Hindlimb muscle (tissue), 1 donor: Measurements from ENCODE around the gene BUB3. TPM values are rescaled to one million over a fixed set of nuclear protein-coding genes. Genes with fewer than 3 reads are reported as not detected.

ENCODE experiments used
- DNase-seq: peaks from one replicate; pipeline ENCODE4 v3.0.0-alpha.2; 2013
- polyA plus RNA-seq: library from polyadenylated mRNA; unstranded; fragments of 120-200 nt; gene quantifications from one replicate; pipeline ENCODE4 v1.2.1, GENCODE V29; 2013; ENCODE audit not compliant: insufficient read length

The BUB3 gene
- polyA plus RNA-seq, 1 donor, result 54.5 TPM

DNA sequence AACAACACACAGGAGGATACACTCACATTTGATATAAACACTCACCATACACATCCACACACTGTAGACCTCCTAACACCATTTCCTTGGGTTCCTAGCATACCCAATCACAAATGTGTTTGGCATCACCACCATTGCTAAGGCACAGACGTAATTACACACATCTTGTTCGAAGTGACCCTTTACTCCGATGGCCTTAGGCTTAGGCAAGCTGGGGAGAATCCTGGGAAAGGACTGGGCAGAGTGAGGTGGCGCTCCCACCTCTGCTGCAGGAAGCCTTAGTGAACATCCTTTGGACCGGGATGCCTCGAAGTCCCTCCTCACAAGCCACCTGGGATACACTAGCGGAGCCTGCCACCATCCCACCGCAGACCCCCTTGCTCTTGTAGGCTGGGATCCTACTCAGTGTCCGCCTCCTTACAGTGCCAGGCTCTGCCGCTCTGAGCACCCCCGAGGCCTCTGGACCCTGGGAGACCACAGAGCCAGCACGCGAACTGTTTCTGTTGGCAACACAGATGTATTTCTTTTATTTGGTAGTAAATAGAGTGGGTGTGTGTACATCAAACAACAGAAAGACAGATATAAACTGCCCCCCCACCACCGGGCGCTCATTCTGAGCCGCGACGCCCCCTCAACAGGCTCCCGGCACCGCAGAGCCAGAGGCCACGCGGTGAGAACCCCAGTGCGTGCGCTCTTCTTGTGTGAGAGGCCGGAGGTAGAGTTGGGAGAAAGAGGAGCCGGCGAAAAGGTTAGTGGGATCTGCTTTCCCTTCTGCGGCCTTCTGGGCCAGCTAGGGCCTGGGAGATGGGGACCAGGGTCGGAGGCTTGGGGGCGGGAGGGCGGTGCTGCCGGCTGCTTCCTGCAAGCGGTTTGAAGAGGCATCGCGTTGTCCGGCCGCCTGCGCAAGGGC, 12.2 kb upstream of the BUB3 start:
- DNase-seq, result no peak

DNA sequence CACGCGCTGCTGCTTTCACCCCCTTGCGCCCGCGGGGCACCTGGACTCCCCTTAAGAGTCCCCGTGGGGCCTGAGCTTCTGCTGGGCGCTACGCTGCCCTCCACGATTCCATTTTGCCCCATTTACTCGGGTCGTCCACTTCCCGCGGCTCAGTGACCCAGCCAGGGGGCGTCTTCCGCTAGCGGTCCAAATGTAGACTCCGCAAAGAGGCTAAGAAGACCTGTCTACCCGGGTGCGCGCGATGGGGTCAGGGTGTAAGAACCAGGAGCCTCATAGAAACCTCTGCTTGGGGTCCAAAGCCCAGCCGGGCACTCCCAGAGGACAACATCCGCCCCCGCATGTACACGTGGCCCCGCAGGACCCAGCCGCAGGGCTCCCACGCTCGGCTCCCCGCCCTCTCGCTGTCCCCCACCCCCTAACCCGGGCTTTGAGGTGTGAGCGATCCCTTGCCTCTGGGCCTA, 11.5 kb upstream of the BUB3 start:
- no peak for DNase-seq

DNA sequence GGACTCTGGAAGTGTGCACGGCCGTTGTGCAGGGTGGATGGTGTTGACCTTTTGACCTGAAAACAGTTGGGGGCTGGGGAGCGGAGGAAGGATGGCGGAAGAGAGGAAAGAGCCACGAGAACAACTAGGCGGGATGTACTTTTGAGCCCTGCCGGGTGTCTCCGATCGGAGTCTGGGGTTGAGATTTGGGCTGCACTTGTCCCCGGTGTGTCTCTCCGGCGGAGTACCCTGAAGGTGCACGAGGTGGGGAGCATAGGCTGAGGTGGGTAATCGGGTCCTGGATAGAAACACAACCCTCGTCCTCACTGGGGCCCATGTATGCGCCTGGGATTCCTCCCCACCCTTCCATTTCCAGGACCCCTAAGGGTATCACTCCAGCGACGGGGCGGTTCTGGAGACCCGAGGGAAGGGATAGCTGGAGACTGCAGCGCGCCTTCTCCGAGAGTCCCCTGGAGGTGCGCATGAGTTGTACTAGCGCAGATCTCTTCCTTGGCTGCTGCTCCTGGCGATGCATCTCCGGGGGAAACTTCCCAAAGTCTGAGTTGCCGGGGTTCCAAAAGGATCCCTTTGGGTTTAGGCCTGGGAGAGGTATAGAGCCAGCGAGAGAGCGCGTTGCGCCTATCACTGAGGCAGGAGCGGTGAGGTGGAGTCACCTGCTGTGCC, 10.9 kb upstream of the BUB3 start:
- DNase-seq, result no peak

DNA sequence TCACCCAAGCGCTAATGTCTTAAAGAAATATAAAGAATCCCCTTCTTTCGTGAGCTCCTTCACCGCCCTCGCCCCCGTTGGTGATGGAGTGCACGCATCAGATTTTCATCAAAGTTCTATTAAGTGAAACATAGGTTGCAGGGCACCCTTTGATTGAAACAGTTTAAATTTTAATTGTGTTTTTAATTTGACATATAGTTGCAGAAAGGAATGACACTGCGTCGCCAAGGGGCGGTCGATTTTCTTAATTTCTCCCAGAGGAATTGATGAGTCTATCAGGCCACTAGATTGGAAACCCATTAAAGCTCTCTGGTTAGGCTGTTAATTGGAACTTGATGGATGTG, 10.4 kb upstream of the BUB3 start:
- no peak for DNase-seq

DNA sequence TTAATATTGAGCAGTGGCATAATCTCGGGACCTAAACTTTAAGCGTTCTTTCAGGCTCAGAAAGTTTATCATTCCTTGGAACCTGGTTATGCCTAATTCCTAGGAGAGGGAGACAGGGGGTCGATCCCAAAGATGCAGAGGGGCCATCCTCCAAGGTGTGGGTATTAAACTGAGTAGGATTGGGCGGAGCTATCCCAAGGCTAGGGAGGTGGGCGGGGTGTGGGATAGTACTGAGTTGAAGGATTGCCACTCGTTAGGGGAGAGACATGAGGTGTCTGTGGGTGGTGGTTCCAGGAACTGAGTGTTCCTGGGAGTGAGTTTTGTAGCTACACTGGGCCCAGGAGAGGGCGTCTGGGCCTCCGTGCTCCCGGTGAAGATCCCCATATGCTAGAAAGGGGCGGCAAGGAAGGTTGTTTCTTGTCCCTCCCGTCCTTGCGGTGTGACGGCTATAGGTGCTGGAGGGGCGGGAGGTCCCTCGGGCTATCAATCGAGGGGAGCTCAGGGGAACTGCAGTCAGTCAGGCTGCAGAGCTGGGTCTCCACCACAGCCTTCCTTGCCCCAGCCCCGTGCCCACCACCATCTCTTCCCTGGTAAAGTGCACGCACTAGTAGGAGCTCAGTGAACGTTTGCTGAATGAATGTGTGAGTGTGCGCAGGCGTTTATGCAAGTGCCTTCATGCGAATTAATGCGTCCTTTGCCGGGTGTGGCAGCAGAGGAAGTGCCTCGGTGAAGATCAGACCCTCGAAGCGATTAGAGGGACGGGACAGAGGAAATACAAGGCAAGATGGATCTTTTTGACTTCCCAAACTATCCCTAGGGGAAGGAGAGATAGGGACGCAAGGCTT, 9.3 kb upstream of the BUB3 start:
- DNase-seq, result no peak

DNA sequence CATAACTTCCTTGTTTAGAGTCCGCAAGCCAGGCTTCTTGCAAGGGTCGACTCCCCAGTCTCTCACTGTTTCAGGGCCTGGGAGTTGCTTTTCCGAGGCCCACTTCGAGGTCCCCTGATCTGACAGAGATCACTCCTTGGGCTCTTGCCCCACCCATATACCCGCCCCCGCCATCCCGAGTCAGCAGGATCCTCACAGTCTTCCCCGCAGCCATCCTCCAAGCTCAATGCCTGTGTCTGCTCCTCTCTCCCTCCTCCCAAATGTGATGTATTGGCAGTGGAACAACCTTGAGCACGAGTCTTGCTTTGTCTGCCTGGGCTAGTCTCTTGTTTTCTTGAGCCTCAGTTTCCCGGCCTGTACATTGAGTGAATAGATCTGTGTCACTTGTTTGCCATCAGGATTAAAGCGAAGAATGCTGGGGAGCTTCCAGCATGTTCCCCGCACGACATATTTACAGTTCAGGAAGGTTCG, 8.6 kb upstream of the BUB3 start:
- no peak for DNase-seq

DNA sequence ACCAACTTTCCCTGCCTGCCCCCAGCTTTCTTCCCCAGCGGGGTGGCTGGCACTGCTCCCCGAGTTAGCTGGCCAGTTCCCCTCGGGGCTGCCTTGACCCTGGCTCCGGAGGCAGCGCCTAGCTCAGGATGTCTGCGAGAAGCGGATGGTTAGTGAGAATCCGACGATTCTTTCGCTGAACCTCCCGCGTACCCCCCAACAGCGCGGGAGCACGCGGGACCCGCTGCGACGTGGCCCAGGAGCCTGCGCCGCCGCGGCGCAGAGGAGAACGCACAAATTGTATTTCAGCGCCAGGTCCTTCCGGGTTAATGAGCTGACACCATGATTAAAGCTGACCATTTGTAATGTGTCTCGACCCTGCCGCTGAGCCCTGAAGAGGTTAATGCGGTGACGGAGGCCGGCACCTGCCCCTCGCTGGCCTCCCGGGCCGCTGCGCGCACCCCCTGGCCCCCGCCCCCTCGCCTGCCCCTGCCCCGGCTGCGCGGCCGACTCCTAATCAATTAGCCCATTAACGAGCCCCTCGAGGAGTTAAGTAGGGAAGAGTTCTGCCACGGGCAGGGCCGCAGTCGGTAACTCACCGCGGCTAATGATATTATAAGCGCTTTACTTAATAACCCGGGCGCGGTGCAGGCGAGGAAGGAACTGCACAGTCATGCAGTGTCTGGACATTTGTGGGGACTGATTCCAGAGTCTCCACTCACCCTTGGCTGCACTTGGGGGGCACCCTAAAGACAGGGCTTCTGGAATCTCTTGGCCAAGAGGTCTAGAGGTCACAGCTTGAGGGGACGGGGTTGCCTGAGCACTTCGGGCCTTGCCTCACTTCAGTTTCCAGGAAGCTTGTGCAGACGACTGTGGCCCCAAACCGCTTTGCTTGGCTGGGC, 7.9 kb upstream of the BUB3 start:
- no peak for DNase-seq

DNA sequence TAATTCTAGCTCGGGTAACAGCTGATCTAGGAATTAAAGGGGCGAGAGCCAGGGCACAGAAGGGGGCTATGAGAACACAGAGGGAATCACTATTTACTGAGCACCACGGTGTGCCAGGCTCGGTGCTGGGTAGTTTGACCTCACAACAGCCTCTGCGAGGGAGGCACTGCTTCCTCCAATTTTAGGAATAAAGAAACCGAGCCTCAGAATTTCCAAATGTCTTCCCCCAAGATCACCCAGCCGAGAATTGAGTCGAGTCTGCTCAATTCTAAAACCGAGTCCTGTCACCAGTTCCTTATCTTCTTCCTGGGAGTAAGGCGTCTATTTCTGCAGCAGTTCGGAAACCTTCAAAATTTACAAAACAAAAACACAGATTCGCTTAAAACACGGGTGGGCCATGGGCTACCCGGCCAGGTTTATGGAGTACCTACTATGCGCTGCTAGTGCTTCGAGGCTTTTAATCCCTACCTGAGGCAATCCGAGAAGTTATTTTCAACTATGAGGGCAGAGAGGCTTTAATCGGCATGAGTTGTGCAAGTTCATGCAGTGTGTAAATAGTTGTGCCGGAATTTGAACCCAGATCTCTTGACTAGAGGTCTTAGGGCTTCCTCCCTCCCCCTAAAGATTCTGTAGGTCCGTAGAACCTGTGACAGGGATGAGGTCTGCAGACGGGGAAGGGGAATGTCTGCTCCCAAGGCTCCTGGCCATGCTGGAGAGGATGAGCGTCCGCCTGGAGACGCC, 7.1 kb upstream of the BUB3 start:
- no peak for DNase-seq

DNA sequence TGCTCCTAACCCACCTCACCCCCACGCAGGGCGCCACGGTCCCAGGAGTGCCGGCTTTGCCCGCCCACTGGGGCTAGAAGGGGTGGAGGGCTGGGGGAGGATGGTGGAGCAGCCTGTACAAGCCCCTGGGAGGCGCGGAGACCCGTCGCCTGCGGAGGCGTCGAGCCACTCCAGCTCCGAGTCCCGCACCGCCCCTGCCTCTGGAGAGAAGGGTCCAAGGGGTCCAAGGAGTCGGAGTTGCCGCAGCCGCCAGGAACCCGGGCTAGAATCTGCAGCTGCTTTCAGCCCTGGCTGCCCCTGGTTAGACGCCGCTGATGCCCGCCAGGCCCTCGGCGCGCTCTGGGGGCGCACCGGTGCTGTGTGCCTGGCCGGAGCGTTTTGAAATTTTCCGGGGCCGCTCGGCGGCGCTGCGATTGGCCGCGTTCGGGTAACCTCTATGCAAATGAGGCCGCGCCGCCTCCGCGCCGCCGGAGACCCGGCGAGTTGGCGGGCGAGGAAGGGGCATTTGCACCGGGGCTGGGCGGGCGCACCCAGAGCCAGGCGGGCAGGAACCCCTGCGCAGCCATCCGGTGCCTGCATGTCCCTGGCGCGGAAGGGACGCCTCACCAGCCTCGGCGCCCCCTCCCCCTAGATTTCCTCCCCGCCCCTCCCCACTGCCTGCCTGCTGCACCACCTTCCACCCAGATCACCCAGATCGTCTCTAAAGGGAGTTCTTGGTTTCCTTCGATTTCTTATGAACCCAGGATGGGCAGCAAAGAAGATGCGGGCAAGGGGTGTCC, 6.4 kb upstream of the BUB3 start, which contains the start of gene HMX2:
Gene HMX2, plus strand, starts transcription at position 502 of the 779 bp plus-strand sequence. Its CDS starts 243 bp downstream, at position 745.
- DNase-seq, result no peak

DNA sequence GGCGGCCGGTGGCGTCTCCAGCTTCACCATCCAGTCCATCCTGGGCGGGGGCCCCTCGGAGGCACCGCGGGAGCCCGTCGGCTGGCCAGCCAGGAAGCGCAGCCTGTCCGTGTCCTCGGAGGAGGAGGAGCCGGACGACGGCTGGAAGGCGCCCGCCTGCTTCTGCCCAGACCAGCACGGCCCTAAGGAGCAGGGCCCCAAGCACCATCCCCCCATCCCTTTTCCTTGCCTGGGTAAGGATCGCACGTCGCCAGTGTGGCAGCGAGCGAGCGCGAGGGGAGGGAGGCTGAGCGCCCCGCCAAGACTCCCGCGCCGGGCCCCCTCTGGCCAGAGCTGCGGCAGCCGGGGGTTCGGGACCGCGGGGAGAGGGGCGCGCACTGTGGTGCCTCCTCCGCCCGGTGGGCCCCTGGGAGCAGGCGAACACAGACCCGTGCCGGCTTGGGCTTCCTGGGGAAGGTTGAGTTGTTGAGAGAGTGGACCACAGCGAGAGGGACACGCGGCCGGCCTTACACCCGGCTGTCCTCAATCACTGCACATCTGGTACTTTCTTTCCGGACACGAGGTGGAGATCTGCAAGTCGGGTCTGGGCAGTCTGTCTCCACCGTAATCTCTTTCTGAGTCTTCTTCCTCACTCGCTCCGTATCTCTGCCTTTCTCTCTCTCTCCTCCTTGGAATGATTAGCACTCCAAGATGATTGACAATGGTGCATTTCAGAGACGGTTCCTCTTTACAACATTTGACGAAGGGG, 5.6 kb upstream of the BUB3 start:
- DNase-seq, result no peak

DNA sequence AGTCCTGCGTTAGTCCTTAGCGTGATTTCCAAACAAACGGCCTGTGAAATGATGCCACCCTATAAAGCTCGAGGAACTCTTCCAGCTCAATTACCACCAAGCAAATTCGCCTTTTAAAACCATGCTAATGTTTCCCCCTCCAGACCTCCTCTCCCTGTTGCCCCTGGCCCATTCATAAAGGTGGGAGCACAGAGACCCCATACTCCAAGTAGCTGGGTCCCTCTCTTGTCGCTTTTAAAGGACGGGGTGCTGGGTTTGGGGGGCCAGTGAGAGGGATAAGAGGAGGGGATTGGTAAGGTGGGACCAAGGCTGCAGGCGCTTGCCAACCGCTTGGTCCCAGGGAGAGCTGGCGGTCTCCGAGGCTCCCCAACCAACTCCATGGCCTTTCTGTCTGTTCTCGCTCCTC, 5.0 kb upstream of the BUB3 start:
- no peak for DNase-seq

DNA sequence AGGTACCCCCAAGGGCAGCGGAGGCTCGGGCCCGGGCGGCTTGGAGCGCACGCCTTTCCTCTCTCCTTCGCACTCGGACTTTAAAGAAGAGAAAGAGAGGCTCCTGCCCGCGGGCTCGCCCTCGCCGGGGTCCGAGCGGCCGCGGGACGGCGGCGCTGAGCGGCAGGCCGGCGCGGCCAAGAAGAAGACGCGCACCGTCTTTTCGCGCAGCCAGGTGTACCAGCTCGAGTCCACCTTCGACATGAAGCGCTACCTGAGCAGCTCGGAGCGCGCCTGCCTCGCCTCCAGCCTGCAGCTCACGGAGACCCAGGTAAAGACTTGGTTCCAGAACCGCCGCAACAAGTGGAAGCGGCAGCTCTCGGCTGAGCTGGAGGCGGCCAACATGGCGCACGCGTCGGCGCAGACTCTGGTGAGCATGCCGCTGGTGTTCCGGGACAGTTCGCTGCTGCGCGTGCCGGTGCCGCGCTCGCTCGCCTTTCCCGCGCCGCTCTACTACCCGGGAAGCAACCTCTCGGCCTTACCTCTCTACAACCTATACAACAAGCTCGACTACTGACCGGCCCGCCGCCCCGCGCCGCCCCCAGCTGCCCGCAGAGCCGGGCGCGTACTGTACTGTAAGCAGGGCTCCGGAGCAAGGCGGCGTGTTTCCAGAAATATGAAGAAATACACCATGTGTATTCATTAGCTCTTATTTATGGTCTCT, 4.5 kb upstream of the BUB3 start:
- DNase-seq, result no peak

DNA sequence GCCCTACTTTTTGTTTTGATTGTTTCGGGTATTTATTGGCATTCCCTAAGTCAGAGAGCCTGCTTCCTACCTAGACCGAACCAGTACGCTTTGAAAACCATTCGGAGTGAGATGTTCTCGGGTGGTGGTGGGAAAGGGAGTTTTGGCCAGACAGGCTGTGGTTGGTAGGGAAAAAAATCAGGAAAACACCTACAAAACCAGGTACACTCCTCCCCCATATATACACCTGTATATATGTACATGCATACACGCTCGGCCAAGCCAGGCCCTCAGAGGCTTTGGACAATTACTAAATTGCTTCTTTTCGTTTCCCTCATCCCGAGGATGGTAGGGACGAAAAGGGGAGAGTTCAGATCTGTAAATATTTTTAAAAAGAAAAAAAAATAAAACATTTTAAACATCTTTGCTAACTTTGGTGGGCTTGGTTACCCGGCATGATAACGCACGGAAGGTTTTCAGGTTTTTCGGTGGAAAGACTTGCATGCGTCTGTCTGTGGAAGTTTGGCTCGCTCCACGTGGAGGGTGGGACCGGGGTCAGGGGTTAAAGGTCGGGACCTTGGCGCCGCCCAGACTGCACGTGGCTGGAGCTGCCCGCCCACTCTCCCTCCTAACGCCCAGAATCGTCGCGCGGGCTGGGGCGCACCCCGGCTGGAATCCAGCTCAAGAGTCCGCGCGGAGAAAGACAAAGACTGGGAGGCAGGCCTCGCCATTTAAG, 3.8 kb upstream of the BUB3 start:
- DNase-seq, result no peak

DNA sequence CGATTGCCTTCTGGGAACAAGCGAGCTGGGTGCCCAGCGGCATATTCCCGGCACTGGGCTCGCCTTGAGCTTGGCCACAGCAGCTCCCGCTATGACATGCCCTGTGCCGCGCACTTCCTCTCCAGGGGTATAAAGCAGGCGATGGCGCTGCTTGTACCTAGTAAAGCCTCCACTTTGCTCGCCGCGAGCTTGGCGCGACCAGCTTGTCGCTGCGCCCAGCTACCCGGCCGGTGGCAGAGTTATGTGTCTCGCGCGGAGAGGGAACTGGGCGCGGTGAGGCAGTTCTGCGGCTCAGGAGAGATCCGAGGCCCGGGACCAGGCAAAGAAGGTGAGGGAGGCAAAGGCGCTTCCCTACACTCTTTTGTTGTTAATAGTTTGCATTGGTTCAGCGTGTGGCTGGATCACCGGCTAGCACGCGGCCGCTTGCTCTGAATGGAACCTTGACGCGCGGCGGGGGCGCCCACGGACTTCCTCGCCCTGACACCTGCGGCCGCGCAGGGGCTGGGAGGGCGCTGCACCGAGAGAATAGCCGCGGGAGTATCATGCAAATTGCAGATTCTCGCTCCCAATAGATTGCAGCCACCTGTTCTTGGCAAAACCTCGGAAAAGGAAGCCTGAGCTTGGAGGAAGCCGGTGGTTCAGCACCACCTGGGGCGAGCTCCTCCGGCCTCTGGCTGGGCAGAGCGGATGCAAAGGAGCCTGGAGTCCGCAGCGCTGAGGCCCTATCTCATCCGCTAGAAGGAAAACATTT, 3.0 kb upstream of the BUB3 start:
- no peak for DNase-seq

DNA sequence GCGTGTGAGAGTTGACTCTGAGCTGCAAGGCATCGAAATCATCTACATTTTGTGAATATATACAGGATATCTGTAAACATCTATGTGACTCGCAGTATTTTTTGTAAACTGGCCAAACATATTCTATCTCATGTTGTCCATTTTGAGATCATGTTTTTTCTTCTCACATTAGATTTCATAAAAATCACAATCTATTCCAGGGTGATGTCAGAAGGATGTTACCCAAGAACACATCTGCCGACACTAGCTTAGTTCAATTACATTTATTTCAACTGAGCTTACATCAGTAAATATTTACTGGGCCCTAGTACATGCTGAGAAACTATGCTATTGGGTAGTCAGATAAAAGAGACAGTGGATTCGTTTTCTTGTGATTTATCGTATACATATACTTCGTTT, 2.5 kb upstream of the BUB3 start:
- no peak for DNase-seq

DNA sequence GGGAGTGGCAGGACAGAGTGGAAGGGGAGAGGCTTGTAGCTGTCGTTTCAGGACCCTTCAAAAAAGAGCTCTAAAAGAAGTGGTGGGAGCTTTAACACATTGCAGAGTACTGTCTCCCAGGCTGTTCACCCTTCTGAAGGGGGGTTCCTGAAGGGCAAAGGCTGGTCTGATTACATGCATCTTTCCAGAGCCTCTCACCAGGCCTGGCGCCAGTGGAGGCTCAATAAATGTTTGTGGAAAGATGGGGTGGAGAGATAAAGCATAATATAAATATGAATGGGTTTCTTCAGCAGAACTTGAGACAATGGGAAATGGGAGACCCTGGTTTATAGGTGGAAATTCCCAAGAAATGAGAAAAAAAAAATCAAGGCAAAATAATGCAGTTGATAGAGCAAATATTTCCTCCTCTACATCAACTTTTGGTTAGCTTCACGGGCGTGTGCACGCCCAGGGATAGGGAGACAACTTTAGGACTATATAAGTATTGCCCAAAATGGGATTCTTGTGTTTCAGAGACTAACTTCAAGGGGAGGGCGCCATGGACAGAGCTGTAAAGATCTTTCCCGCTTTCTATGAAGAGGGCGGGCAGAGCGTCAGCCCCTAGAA, 613 bp upstream of the BUB3 start:
- no peak for DNase-seq
